Subcutaneous abdominal adipose tissue (tissue), 5 donors: ENCODE data around the gene PNP.
"Not testable (repeated sequence)": the region's sequence is repeated elsewhere in the genome, so short reads cannot be mapped to it uniquely, and the experiment has no call there.

ENCODE experiments used
- H3K27ac ChIP-seq: one replicate; pipeline ENCODE4 v1.7.0; 2013; ENCODE audit warnings: low read depth, mild to moderate bottlenecking, inconsistent platforms, low read length, moderate library complexity
- H3K27me3 ChIP-seq, 5 donors: one replicate each; pipeline ENCODE4 v1.7.0; 2013; ENCODE audit warnings: low read length in 5 of 5, inconsistent platforms in 1 of 5; ENCODE audit not compliant: control insufficient read depth in 5 of 5, insufficient read depth in 4 of 5
- H3K36me3 ChIP-seq, 5 donors: one replicate each; pipeline ENCODE4 v1.7.0; 2013; ENCODE audit warnings: low read length in 5 of 5; ENCODE audit not compliant: control insufficient read depth in 5 of 5, insufficient read depth in 5 of 5
- H3K4me1 ChIP-seq, 5 donors: one replicate each; pipeline ENCODE4 v1.7.0; 2013; ENCODE audit warnings: low read length in 5 of 5, mild to moderate bottlenecking in 3 of 5, moderate library complexity in 1 of 5; ENCODE audit not compliant: control insufficient read depth in 5 of 5, insufficient read depth in 5 of 5
- H3K4me3 ChIP-seq, 5 donors: one replicate each; pipeline ENCODE4 v1.7.0; 2013; ENCODE audit warnings: low read length in 5 of 5, low read depth in 1 of 5
- H3K9ac ChIP-seq, 5 donors: one replicate each; pipeline ENCODE4 v1.7.0; 2013; ENCODE audit warnings: low read length in 5 of 5, mild to moderate bottlenecking in 4 of 5, moderate library complexity in 3 of 5
- H3K9me3 ChIP-seq, 5 donors: one replicate each; pipeline ENCODE4 v1.7.0; 2013; ENCODE audit warnings: low read length in 5 of 5; ENCODE audit not compliant: control insufficient read depth in 5 of 5
- donor health status: healthy.
- donor health status: healthy.
- donor health status: healthy.
- donor health status: healthy.
- donor health status: healthy.

The PNP gene

GRCh38 chr14:20434701-20435581 is 34.3 kb upstream of the PNP start:
- Histone ChIP-seq H3K4me1 (peaks cover 0 to 27% (median 24%) of the 10 kb centered on the region in 5 donors), H3K27ac (no peak overlapping the region), H3K36me3 (no peaks in the 10 kb centered on the region), H3K4me3 (peak overlapping the region; percentile 11 to 66 (median 61)), H3K27me3 (peaks cover 0 to 3% (median 0%) of the 10 kb centered on the region in 5 donors), H3K9ac (peak overlapping the region in 3 of 5 donors; percentile 53 to 66 (median 62)), H3K9me3 (no peaks in the 10 kb centered on the region)

GRCh38 chr14:20435582-20436362 is 33.4 kb upstream of the PNP start, which contains the start of gene KLHL33:
Gene KLHL33, minus strand, starts transcription at chr14:20436166. Its CDS starts 355 bp downstream, at chr14:20435811.
- H3K4me1 ChIP-seq = peaks cover 0 to 21% (median 16%) of the 10 kb centered on the region in 5 donors
- no peak within 1 kb of the TSS for H3K27ac ChIP-seq
- peak within 1 kb of the TSS; percentile 11 to 66 (median 61) for H3K4me3 ChIP-seq

GRCh38 chr14:20436363-20436755 is 32.8 kb upstream of the PNP start:
- Histone ChIP-seq H3K4me3 (no peak overlapping the region), H3K4me1 (peaks cover 0 to 27% (median 20%) of the 10 kb centered on the region in 5 donors), H3K9ac (no peak overlapping the region), H3K27ac (no peak overlapping the region), H3K27me3 (peaks cover 0 to 3% (median 0%) of the 10 kb centered on the region in 5 donors), H3K36me3 (no peaks in the 10 kb centered on the region), H3K9me3 (no peaks in the 10 kb centered on the region)

More at GRCh38 chr14:20435582-20436362, 33.4 kb upstream of the PNP start, which contains the start of gene KLHL33:
- Histone ChIP-seq H3K27me3 (peaks cover 0 to 3% (median 0%) of the 10 kb centered on the region in 5 donors), H3K36me3 (no peaks in the 10 kb centered on the region), H3K9me3 (no peaks in the 10 kb centered on the region), H3K9ac (peak within 1 kb of the TSS in 3 of 5 donors; percentile 53 to 66 (median 62))

- Histone ChIP-seq H3K27ac (no peak overlapping the region), H3K4me3 (no peak overlapping the region), H3K27me3 (peaks cover 0 to 3% (median 0%) of the 10 kb centered on the region in 5 donors), H3K4me1 (peaks cover 0 to 28% (median 20%) of the 10 kb centered on the region in 5 donors), H3K9me3 (no peaks in the 10 kb centered on the region), H3K9ac (no peak overlapping the region), H3K36me3 (no peaks in the 10 kb centered on the region)
Measured at GRCh38 chr14:20438664-20439063, 30.5 kb upstream of the PNP start.

GRCh38 chr14:20440465-20440864 is 28.7 kb upstream of the PNP start:
- Histone ChIP-seq H3K36me3 (peaks cover 0 to 4% (median under 1%) of the 10 kb centered on the region in 5 donors), H3K9ac (no peak overlapping the region), H3K4me3 (no peak overlapping the region), H3K9me3 (no peaks in the 10 kb centered on the region), H3K4me1 (peaks cover 1 to 13% (median 7%) of the 10 kb centered on the region in 5 donors), H3K27me3 (peaks cover 0 to 3% (median 0%) of the 10 kb centered on the region in 5 donors), H3K27ac (no peak overlapping the region)

GRCh38 chr14:20440882-20441281 is 28.3 kb upstream of the PNP start:
- no peak overlapping the region for H3K4me3 ChIP-seq

GRCh38 chr14:20441461-20441860 is 27.7 kb upstream of the PNP start:
- no peaks in the 10 kb centered on the region for H3K9me3 ChIP-seq
- no peak overlapping the region for H3K4me3 ChIP-seq
- peaks cover 3 to 14% (median 10%) of the 10 kb centered on the region in 5 donors for H3K36me3 ChIP-seq
- no peak overlapping the region for H3K27ac ChIP-seq
- H3K9ac ChIP-seq = no peak overlapping the region
- peaks cover 1 to 9% (median 3%) of the 10 kb centered on the region in 5 donors for H3K4me1 ChIP-seq
- H3K27me3 ChIP-seq = peaks cover 0 to 3% (median 0%) of the 10 kb centered on the region in 5 donors

More at GRCh38 chr14:20440882-20441281, 28.3 kb upstream of the PNP start:
- no peak overlapping the region for H3K9ac ChIP-seq
- peaks cover under 1 to 8% (median 5%) of the 10 kb centered on the region in 5 donors for H3K36me3 ChIP-seq
- H3K27me3 ChIP-seq = peaks cover 0 to 3% (median 0%) of the 10 kb centered on the region in 5 donors
- H3K27ac ChIP-seq = no peak overlapping the region
- no peaks in the 10 kb centered on the region for H3K9me3 ChIP-seq
- peaks cover 1 to 9% (median 3%) of the 10 kb centered on the region in 5 donors for H3K4me1 ChIP-seq

- H3K27me3 ChIP-seq, H3K4me1 ChIP-seq, H3K9ac ChIP-seq, H3K27ac ChIP-seq, H3K4me3 ChIP-seq, H3K9me3 ChIP-seq: not testable (repeated sequence)
- peaks cover 19 to 36% (median 32%) of the 10 kb centered on the region in 5 donors for H3K36me3 ChIP-seq
Measured at GRCh38 chr14:20443650-20444049, 25.6 kb upstream of the PNP start.

GRCh38 chr14:20446889-20447288 is 22.3 kb upstream of the PNP start:
- H3K4me1 ChIP-seq = peaks cover 0 to 3% (median 0%) of the 10 kb centered on the region in 5 donors
- peaks cover 34 to 66% (median 56%) of the 10 kb centered on the region in 5 donors for H3K36me3 ChIP-seq
- H3K9ac ChIP-seq = no peak overlapping the region
- no peak overlapping the region for H3K27ac ChIP-seq
- no peaks in the 10 kb centered on the region for H3K9me3 ChIP-seq
- no peaks in the 10 kb centered on the region for H3K27me3 ChIP-seq
- H3K4me3 ChIP-seq = no peak overlapping the region
